NCI-H2196 treated with DMSO at 0.1 percent for 48 hours (cell line): ENCODE measurements around the gene PLD4.

Experiments
- DNase-seq: peaks from one replicate; lab custom pipeline; 2025; ENCODE audit not compliant: unreplicated experiment; lab: John Stamatoyannopoulos, UW

PLD4 gene

GRCh38 chr14:104927901-104928300 lies 3.2 kb downstream of the PLD4 start:
- DNase-seq = no peak

GRCh38 chr14:104928391-104929133 lies 3.9 kb downstream of the PLD4 start:
- DNase-seq = no peak

- DNase-seq = no peak
Observed at GRCh38 chr14:104929268-104930230, 4.9 kb downstream of the PLD4 start.

- no peak for DNase-seq
Observed at GRCh38 chr14:104930526-104931303, 6.0 kb downstream of the PLD4 start.

- DNase-seq = no peak
Observed at GRCh38 chr14:104931304-104931770, 6.7 kb downstream of the PLD4 start.

- no peak for DNase-seq
Observed at GRCh38 chr14:104931771-104932675, 7.3 kb downstream of the PLD4 start.

GRCh38 chr14:104932676-104933631 lies 8.3 kb downstream of the PLD4 start:
- peak; percentile 7 for DNase-seq

- DNase-seq = no peak
Observed at GRCh38 chr14:104933746-104934733, 9.4 kb downstream of the PLD4 start.

- DNase-seq = no peak
Observed at GRCh38 chr14:104935026-104935650, 10.5 kb downstream of the PLD4 start.

GRCh38 chr14:104935955-104936354 lies 11.3 kb downstream of the PLD4 start:
- no peak for DNase-seq

- no peak for DNase-seq
Observed at GRCh38 chr14:104936361-104937155, 11.9 kb downstream of the PLD4 start.

GRCh38 chr14:104937161-104937560 lies 12.5 kb downstream of the PLD4 start:
- no peak for DNase-seq

- DNase-seq = no peak
Observed at GRCh38 chr14:104937694-104938365, 13.2 kb downstream of the PLD4 start.

GRCh38 chr14:104938436-104938835 lies 13.8 kb downstream of the PLD4 start:
- DNase-seq = no peak

GRCh38 chr14:104938960-104939359 lies 14.3 kb downstream of the PLD4 start:
- no peak for DNase-seq
